Fibroblast of mammary gland (primary cell): ENCODE results near the gene TERF2IP.

Source experiments
- DNase-seq: peaks from one replicate; pipeline ENCODE4 v3.0.0-alpha.2; 2010; ENCODE audit warnings: low read depth
- H3K4me3 ChIP-seq: 2 replicates; pipeline ENCODE4 v1.5.1; 2011; ENCODE audit warnings: low read depth, mild to moderate bottlenecking, low read length, moderate library complexity; ENCODE audit not compliant: control insufficient read depth
- TF ChIP-seq, protein P1 (sequence below): conservative IDR thresholded peaks from 2 replicates; pipeline ENCODE4 v1.5.1; 2011; ENCODE audit warnings: low read depth, low read length, inconsistent platforms; ENCODE audit not compliant: control insufficient read depth, insufficient read depth

TERF2IP gene

DNA sequence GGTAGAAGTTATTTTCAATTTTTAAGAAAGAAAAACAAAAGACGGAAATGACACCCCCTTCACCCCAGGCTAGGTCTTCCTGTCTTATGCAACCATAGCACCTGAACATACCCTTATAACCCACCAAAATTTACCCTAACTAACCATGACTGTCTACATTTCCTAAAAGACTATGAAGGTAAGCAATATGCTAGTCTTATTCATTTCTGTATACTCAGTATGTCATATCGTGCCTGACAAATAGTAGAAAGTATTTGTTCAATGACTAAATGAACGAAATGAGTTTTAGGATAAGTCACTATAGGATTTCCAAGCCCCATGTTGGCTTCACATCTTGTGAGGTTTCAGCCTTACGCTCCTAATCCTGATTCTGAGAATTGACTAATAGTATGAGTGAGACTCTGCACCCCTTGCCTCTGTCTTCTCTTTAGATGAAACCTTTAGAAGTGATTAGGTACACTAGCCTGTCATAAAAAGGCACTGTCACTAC is 31.0 kb upstream of the TERF2IP start:
- TF ChIP-seq, protein P1, sequence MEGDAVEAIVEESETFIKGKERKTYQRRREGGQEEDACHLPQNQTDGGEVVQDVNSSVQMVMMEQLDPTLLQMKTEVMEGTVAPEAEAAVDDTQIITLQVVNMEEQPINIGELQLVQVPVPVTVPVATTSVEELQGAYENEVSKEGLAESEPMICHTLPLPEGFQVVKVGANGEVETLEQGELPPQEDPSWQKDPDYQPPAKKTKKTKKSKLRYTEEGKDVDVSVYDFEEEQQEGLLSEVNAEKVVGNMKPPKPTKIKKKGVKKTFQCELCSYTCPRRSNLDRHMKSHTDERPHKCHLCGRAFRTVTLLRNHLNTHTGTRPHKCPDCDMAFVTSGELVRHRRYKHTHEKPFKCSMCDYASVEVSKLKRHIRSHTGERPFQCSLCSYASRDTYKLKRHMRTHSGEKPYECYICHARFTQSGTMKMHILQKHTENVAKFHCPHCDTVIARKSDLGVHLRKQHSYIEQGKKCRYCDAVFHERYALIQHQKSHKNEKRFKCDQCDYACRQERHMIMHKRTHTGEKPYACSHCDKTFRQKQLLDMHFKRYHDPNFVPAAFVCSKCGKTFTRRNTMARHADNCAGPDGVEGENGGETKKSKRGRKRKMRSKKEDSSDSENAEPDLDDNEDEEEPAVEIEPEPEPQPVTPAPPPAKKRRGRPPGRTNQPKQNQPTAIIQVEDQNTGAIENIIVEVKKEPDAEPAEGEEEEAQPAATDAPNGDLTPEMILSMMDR, result no peak
- no peak for DNase-seq
- H3K4me3 ChIP-seq, result no peak overlapping the region

DNA sequence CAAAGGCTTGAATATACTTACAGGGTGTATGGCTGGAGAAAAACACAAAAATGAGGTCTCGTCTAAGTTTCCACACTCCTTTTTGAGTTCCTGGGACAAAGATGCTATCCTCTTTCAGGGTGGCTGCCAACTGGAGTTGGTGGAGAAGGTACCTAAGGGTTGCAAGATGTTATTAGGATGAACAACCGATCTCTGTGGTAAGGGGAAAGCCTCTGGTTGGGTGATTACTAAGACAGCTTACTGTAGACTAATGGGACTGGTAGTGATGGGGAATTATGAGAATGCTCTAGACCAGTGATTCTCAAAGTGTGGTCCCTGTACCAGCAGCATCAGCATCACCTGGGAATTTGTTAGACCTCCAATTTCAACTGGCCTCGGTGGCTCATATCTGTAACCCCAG is 30.5 kb upstream of the TERF2IP start:
- TF ChIP-seq, protein P1, result no peak
- DNase-seq, result no peak
- H3K4me3 ChIP-seq, result no peak overlapping the region

DNA sequence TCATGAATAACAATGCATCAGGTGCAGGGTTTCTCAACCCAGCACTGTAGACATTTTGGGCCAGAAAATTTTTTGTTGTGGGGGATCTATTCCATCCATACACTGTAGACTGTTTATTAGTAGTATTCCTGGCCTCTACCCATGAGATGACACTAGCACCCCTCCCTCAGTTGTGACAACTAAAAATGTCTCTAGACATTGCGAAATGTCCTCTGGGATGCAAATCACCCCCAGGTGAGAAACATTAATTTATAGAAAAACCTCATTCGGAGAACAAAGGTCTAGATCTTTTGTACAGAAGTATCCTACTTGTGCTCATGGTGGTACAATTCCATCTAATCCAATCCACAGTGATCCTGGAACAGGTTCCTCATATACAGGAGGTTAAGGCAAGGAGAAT is 28.8 kb upstream of the TERF2IP start:
- no peak for DNase-seq
- H3K4me3 ChIP-seq, result no peak overlapping the region

DNA sequence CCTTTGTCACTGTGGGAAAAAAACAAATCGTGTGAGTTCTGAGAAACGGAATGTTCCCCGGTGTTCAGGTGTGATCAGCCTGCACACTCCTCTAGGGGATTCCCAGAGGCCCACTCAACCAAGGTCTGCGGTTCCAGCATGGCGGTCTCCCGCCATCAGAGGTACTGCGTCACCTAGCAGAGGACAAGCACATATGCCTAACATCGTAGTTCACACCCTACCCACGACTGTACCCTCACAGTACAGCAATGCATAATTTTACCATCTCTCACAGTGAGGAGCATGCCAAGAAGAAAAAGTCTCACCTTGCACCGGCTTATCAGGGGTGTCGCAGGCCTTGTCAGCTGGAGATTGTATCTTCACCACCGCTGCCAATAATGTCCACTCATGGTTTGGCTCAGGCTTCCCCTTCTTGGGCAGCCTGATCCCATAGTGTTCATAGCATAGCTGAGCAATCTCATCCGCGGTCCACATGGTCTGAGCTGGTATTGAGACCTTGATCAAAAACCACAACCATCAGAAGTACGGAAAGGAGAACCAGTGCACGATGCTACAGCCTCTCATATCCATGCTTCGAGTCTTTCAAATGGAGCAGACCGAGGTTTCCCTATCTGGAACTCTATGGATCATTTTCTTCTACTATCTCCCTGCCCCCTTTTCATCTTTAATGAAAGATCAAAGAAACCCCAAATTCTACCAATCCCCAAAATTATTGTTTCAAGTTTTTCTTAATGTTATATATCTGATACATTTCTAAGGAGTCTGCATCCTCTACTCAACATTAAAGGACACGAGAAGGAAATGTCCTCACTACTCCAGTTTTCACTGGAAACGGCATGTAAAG is 27.0 kb upstream of the TERF2IP start:
- no peak for DNase-seq
- TF ChIP-seq, protein P1, result no peak
- no peak overlapping the region for H3K4me3 ChIP-seq

More for the DNA sequence above, 28.8 kb upstream of the TERF2IP start:
- TF ChIP-seq, protein P1, result no peak

DNA sequence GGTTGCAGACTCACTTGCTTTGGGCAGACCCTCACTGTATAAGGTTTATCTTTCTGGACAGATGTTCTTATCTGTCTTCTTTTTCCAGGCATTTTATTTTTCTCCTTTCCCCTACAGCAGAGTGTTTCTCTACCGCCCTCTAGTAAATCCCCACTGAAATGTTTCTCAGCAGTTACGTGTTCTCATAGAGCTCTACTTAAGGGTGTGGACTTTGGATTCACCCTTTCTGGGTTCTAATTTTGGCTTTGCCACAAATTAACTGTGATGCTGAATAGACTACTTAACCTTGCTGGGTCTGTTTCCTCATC is 26.4 kb upstream of the TERF2IP start:
- H3K4me3 ChIP-seq, result no peak overlapping the region
- TF ChIP-seq, protein P1, result peak; percentile 50
- DNase-seq, result peak; percentile 47

DNA sequence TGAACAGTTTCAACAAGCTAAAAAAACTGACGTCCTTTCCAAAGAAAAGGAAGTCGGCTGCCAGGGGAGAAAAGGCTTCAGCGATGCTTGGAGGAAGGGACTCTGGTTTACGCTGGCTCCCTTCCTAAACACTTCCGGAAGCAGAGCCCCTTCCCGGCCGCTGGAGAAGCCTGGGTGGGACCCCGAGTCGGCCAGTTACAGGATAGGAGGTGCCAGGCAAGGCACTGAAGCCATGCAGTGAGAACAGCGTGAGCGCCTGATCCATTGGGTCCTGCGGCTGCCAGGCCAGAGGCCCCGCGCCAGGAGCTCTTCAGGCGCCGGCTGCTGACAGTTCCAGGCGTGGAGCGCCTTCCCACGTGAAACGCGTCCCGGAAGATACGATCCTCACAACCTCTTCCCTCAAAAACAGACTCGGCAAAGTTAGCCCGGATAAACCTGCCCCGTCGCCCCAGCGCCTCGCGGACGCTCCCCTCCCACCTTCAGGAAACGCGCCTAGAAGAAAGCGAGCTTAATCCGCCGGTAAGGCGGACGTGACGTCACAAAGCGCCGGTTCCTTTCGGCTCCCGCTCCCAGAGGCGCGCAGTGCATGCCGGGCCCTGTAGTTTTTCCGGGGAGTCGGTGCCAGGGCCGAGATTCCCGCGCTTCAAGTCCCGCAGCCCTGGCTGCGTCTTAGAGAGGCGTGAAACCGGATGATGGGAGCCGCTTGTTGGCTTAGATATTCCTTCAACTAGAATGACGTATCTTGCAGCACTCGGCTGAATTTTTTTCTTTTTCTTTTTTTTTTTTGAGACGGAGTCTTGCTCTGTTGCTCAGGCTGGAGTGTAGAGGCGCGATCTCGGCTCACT is 24.6 kb upstream of the TERF2IP start, which contains the start of gene ADAT1:
Gene ADAT1, minus strand, starts transcription at position 521 of the 845 bp plus-strand sequence. CDS start 2,482 bp downstream, outside the sequence.
- TF ChIP-seq, protein P1, result no peak
- peak; percentile 99 for DNase-seq
- H3K4me3 ChIP-seq, result peak within 1 kb of the TSS; percentile 81
